ENCODE data around the gene DLX4.

The DLX4 gene

DNA sequence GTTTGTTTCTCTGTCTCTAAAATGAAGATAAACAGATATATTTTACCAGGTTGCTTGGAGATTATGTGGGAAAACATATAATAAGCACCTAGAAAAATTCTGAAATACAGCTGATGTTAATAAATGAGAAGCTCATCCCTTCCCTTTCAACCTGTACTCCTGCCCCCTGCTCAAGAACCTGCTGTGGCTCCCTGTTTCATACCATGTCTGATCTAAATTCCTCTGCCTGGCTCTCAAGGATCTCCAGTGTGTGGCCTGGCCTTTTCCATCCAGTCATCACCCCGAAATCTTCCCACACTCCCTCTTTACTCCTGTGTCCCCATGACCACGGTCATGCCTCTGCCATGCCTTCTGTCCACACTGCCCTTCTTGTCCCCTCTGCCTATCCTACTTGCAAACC lies 19.4 kb upstream of the DLX4 start:
- no peak for DNase-seq

- DNase-seq = no peak
These were observed 17.5 kb upstream of the DLX4 start for GRCh38 chr17:49951362-49952082.

- DNase-seq = peak; percentile 49
These were observed 16.6 kb upstream of the DLX4 start for GRCh38 chr17:49952209-49952911.

DNA sequence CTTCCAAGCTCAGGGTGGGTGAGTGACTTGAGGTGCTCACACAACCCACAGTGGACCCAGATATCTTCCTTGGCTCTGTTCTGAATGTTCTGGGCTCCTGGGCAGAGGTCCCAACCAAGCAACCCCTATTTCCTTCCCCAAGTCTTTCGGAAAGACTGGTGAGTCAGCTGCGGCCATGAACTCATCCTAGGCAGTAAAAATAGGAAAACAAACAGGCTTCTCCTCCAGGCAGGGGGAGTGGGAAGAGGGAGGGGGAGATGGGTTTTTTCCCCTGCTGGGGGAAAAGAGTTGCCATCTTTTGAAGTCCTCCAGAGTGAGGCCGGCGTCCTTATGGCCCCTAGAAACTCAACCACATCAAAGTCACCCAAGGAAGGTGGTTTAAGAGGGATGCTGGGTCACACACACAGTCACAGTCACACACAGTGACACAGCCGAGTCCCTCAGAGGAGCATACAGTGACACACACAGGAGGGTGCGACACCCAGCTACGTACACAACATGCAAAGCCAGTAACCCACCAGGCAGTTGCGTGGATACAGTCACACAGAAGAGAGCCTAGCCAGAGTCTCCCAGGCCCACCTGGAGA lies 16.0 kb upstream of the DLX4 start:
- DNase-seq = no peak

- no peak for DNase-seq
These were observed 13.8 kb upstream of the DLX4 start for GRCh38 chr17:49955157-49955556.

GRCh38 chr17:49956780-49957179 lies 12.2 kb upstream of the DLX4 start:
- DNase-seq = no peak

GRCh38 chr17:49957350-49957749 lies 11.6 kb upstream of the DLX4 start:
- DNase-seq = no peak

- DNase-seq = no peak
These were observed 10.3 kb upstream of the DLX4 start for GRCh38 chr17:49958723-49959122.

DNA sequence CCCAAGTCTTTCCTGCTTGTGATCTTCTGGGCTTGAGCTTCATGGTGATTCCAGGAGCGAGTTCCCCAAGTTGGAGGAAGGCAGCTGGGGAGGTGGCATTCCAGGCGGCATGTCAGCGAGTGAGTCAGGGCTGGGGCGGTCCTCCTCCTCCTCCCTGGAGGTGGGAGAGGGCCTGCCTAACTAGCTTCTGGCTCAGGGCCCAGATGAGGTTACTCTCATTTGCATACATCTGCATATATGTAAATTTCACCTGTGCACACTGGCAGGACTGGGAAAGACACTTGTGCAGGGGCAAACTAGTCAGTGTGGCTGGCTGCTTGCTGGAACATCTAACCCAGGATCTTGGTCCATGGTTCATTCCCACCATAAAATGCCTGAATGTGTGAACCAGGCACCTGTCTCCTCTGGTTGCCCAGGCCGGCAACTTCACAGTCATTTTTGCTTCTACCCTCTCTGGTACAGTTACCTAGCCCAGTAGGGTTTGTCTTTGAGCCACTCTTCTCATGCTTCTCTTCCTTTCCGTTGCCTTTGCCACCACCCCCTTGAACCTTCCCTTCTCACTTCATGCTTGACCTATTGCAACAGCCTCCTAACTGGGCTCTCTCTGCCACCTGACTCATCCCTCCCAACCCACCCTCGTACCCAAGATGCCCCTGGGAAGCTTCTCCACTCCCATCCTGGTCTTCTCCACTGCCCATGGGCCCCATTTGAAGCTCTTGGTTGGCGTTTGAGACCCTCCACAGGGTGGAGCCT lies 9.6 kb upstream of the DLX4 start:
- DNase-seq = no peak

DNA sequence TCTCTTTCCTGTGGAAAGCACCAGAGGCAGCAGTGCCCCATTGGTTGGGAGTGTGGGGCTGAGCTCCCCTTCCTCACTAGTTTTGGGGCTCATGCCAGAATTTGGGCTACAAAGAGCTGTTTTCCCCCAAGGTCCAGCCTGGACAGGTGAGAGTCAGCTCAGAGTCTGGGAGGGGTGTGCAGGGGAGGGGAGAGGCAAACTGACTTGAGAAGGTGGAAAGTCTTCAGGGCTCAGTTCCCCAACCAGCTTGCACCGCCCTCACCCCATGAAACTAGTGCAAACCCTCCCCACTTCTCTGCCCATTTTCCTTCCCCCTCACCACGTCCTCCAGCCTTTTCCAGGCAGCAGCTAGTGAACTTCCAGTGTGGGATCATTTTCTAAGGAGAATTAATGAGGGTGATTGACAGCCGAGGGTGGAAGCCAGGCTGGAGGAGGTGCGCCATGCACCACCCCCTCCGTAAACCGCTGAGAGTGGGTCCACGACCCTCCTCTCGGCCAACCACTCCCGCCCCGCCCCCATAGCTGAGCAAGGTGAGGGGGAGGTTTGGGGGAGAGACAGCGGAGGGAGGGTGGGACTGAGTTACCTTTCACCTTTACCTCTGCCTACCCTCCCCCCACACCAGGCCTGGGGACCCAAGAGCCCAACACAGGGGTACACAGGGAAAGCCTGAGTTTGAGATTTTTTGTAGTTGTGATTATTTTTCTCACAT lies 6.2 kb upstream of the DLX4 start:
- DNase-seq = no peak

- no peak for DNase-seq
These were observed 5.7 kb upstream of the DLX4 start for GRCh38 chr17:49963309-49963625.

- DNase-seq = no peak
These were observed 5.2 kb upstream of the DLX4 start for GRCh38 chr17:49963626-49964302.

DNA sequence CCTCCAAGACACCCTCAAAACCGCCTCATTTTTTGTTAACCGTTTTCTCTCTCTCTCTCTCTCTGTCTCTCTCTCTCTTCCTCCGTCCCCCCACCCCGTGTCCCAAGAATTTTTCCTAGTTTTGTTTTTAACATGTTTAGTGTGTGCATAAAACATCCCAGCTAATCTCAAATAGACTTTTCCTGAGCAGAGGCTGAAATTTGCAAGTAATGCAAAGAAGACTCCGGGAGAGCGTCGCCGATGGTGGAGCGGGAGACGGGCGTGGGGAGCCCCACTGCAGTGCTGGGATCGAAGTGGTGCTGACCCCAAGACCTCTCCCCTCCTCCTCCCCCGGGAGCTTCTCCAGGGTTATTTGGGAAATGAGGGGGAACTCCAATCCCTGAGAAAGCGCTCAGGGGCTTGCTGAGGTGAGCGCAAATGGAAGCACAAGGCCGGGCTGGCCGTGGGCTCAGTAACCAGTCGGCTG lies 4.7 kb upstream of the DLX4 start:
- no peak for DNase-seq

- no peak for DNase-seq
These were observed 4.0 kb upstream of the DLX4 start for GRCh38 chr17:49964769-49965523.

DNA sequence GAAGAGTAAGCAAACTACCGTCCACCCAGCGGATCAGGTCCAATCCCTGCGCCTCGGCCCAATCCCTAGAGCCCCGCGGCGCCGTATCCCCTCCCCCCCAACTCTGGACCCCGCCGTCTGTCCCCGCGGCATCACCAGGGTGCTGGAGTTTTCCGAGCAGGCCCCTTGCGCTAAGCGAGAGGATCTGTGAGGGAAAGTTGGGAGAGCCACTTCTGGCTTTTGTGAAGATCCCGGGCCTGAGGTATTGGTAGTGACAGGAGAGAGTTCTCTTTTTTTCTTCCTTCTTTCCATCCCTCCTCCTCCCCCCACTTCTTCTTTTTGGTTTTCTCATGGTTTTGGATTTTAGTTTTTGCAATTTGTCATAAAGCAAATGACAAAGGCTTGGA lies 3.5 kb upstream of the DLX4 start:
- no peak for DNase-seq

- DNase-seq = no peak
These were observed 2.2 kb upstream of the DLX4 start for GRCh38 chr17:49966767-49967166.

DNA sequence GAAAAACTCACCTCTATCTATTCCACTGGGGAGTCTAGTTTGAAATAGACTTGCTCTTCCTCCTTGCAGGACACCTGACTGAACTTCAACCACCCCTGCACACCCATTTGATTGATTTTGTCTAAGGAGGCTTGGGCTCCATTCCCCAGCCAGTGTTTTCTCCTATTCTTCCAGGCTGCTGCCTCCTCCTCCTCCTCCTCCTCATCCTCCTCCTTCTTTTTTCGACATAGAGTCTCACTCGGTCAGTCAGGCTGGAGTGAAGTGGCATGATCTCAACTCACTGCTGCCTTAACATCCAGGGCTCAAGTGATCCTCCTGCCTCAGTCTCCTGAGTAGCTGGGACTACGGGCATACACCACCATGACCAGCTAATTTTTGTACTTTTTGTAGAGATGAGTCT lies 1.8 kb upstream of the DLX4 start:
- no peak for DNase-seq

GRCh38 chr17:49967621-49968404 lies 1.2 kb upstream of the DLX4 start:
- DNase-seq = no peak

DNA sequence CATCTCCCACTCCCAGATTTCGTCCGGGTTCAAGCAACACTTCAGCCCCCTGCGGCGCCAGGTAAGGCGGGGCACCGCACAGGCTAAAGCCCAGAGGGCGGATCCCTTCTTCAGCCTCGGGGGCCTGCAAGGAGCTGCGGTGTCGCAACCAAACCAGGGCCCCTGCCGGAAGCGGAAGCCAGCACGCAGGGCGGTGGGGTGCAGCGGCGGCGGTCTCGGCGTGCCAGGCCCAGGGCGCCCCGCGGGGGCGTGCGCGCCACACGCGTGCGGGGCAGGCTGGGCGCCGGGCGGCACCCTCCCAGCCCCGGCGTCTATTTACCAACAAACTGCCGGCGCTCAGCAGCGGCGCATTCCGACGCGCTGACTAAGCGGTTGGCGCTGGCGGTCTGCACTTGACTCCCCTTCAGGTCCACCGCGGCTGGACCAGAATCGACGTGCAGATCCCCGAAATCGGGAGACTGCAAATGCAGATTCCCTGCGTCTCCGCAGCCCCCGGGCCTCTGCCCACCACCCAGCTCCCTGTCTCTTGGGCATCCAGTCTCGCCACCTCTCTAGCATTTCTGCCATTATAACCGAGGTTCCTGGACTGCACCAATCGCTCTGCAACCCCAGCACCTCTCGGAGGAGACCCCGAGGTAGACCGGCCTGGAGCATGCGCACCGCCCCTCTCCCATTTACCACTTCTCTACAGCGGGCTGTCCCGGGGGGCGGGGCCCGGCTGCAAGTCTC lies 421 bp upstream of the DLX4 start:
- peak; percentile 89 for DNase-seq

DNA sequence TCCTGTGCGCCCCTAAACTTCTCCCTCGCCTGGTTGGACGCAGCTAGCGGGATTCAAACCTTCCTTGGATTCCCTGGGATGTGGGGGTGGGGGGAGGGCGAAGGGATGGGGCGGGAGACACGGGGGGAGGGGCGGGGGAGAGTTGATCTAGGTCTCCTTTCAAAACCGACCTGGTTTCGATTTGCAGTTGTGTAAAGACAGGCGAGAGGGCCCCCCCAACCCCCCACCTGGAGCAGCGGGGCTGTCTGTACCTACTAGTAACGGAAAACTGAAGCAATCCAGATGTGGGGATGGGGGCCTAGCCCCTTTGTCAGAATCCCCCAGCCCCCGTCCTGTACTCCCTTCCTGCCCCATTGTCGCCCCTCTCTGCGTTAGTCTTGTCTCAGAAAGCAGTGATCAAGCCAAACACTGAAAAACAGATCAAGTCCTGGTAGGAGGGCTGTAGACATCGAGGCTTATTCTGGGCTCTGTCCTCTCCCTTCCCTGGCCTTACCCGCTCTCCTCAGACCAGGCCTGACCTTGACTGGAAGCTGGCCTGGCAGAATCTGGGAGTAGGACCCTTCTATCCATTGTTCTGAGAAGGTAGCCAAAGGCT lies 902 bp downstream of the DLX4 start:
- no peak for DNase-seq

Measured in NCI-H2171 treated with DMSO at 0.1 percent for 48 hours (cell line).